ELR (cell line): ENCODE results near the gene MCM8.

Experiments used
- DNase-seq: peaks from one replicate; pipeline ENCODE4 v3.0.0-alpha.2; 2015; ENCODE audit warnings: low read depth

Gene MCM8

DNA sequence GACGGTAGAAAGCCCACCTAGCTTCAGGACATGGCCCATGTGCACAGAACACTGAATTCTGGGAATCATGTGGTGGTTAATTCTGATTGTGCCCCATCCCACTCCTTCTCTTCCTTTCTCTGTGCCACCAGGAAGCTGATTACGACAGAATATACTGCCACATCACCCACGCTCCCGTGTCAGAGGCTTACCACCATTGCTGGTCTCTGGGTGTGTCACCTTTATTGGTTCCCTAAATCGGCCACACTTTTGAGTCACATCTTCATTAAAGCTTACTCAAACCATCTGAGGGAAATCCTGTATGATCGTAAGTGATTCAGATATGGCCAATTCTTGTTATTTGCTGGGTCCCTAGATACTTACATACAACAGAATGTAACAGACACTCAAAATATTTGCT is 3.2 kb upstream of the MCM8 start:
- DNase-seq = peak; percentile 47

DNA sequence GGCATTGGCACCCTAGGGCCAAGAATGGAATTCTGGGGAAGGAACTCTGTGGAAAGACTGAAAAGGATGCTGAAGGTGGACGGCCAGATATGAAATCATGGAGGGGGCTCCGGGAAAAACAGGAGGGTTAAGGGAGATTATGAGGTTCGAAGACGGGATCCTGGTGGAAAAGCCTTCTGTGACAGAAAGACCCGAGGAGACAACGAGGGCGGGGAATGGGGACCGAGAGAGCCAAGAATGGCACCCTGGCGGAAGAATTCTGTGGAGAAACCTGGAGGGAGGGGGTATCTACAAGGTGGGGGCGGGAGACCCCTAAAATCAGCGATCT is 545 bp upstream of the MCM8 start:
- DNase-seq = peak; percentile 15

DNA sequence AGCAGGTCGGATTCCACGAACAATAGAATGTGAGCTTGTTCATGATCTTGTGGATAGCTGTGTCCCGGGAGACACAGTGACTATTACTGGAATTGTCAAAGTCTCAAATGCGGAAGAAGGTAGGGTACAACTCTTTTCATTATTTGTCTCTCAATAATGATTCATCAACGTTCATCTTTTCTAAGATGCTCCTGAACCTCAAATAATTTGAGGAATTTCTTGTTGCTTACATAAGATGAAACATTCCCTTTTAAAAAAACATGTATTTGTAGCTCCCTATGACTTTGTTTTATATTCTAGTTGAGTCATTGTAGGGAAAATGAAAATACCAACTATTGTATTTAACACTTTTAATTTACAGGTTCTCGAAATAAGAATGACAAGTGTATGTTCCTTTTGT is 17.0 kb downstream of the MCM8 start:
- peak; percentile 13 for DNase-seq

DNA sequence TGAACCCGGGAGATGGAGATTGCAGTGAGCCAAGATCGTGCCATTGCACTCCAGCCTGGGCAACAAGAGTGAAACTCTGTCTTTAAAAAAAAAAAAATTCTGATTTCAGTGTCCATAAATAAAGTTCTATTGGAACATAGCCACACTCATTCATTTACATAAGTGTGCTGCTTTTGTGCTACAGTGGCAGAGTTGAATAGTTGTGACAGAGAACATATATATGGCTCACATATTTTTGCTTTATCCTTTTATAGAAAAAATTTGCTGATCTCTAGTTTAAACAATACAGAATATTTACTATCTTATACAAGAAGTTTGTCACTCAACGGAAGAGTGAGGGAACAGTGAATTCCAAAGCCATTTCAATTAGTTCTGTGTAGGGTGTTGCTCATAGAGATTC is 18.0 kb downstream of the MCM8 start:
- DNase-seq = no peak

DNA sequence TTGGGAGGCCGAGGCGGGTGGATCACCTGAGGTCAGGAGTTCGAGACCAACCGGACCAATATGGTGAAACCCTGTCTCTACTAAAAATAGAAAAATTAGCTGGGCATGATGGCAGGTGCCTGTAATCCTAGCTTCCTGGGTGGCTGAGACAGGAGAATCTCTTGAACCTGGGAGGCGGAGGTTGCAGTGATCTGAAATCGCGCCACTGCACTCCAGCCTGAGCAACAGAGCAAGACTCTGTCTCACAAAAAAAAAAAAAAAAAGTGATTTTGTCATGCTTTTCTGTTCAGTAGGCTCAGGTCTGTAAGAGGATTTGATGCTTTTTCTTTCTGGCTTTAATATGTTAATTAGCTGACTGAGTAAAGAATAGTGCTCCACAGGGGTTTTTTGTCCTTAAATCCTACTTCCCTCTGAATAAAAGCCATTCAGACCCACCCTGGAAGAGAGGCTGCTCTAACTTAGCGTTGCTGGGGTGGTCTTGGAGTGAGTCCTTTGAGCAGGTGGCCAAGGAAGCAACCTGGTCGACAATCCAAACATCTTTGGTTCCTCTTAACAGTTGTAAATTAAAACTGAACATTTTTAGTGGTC is 19.0 kb downstream of the MCM8 start:
- DNase-seq = no peak

DNA sequence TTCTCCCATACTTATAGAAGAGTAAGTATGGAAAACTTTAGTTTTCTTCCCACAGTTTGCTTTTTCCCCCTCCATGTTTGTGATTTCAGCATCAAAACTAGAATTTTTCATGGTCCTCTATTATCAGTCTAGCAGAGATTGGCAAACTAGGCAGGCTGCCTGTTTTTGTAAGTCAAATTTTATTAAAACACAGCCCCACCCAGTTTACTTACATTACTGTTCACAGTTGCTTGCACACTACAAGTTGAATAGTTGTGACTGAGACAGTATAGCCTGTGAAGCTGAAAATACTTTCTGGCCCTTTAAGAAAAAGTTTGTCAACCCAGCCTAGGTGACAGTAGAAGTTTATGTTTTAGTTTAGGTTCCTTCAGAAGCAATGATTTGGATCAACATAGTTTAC is 19.5 kb downstream of the MCM8 start:
- DNase-seq = no peak

DNA sequence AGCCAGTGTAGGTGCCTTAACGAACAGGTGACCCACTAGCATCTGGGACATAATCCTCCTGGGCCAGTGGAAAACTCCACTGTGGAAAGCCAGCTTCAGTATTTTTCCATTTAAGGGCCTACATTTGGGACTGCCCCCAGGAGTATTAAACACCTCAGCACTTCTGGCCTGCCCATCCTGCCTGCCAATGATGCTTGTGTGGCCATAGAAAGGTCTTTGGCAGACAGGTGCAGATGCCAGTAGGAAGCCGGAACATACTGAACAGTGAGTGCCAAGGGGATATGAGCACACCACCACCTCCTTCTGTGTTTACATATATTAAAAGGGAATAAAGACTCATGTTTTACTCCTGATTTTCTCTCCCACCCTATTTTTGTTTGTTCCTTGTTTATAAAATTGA is 19.9 kb downstream of the MCM8 start:
- no peak for DNase-seq

DNA sequence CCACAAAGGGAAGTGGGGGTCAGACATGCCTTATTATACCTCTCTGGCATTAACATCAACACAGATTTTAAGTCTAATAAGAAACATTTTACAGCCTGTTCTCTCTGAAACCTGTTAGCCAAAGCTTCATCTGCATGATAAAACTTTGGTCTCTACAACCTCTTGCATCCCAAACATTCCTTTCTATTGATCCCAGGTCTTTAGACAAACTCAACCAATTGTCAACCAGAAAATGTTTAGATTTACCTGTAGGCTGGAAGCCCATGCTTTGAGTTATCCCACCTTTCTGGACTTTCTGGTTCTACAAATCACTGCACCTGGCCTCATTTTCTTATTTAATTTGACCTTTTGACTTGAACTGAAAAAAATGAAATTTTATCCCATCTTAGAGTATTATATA is 20.8 kb downstream of the MCM8 start:
- no peak for DNase-seq

DNA sequence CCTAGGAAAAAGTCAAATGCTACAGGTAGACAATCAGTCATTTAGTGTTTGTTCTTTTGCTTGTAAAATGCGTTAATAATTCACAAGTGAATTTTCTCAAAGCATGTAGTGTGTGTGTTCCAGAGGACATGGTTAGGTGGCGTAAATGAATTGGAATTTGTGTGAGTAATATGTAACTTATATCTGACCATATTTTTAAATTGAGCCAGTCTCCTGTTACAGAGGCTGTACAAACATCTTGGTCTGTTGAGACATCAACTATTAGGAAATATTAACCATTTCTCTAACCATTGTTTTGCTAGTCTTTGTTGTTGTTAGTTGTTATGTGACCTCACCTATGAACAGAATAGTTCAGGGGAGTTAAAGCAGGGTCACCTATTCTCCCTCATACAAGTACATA is 22.7 kb downstream of the MCM8 start:
- DNase-seq = peak; percentile 74

DNA sequence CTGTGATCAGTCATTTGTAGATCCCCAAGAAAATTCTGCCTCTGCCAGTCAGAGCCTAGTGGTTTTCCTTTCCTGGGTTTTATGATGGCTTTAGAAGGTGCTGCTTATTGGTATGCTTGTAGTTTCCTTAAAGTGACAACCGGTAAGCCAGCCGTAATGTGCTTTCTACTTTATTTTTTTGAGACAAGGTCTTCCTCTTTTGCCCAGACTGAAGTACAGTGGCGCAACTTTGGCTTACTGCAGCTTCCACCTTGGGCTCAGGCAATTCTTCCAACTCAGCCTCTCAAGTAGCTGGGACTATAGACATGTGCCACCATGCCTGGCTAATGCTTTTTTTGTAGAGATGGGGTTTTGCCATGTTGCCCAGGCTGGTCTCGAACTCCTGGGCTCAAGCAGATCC is 23.5 kb downstream of the MCM8 start:
- DNase-seq = no peak

DNA sequence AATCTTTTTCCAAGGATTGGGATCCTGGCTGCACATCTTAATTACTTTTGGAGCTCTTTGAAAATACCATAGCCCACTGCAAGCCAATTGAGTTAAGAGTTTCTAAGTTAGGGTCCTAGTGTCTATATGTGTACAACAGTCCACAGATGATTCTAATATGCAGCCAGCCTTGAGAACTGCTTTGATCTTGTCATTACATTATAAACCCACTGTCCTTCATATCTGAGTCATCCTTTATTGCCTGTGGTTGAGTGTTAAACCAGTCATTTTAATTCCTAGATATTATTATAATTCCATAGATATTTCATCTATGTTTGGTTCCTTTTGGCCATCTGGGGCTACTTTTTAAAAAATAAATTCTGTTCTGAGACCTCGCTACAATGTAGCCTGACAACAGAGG is 24.1 kb downstream of the MCM8 start:
- DNase-seq = no peak

DNA sequence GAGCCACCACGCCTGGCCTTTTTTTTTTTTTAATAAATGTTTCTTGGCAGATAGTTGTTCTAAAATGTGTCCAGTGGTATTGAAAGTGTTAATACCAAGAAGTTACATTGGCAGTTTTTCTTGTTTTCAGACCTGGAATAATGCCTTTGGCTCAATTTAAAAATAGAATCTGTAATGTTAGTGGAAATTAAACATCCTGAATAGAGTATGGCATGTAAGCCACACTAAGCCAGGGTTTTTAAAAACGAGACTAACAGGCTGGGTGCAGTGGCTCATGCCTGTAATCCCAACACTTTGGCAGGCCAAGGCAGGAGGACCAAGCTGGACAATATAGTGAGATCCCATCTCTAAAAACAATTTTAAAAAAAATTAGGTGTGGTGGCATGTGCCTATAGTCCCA is 25.3 kb downstream of the MCM8 start:
- no peak for DNase-seq

DNA sequence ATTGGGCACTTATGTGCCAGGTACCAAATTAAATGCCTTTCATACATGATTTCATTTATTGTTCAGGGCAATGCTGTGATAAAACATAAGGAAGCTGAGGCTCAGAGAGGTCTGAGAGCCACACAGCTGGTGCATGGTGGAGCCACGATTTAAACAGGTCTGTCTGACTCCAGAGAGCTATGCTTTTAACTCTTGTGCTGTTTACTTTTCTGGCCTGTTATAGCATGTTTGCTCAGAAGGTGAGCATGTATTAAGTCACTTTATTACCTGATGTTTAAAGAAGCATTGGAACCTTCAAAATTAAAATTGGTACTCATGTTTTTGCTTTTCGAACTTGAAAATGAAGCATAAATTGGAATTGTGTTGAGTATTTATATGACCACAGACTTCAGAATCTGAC is 26.8 kb downstream of the MCM8 start:
- no peak for DNase-seq

DNA sequence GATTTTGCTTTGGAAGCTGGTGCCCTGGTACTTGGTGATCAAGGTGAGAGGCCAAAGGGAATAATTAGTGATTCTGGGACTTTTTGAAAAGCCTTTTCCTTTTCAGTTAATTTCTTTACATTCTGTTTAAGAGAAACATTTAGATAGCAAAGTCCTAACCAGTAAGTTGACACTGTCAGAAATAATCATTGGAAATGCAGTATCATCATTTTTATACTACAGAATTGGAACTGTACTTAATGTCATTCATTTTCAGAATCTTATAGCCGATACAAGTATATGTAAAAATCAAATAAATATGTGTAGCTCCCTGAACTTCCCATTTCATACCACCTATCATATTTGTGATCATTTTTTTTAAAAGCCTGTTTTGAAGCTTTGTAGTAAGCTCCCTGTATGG is 27.5 kb downstream of the MCM8 start:
- DNase-seq = no peak

DNA sequence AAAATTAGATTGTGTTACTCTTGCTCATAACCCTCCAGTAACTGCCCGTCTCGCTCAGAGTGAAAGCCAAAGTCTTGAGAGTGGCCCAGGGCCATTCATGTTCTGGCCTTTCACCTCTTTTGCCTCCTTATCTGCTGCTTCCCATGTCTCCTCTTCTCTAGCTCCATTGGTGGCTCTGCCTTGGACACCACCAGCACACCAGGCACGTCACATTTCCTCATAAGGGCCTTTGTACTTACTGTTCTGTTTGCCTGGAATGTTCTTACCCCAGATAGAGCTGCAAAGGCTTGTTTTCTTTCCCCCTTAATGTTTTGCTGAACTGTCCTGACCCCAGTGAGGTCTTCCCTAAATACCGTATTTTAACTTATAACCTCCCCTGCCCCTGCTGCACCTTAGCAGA is 29.3 kb downstream of the MCM8 start:
- DNase-seq = no peak

DNA sequence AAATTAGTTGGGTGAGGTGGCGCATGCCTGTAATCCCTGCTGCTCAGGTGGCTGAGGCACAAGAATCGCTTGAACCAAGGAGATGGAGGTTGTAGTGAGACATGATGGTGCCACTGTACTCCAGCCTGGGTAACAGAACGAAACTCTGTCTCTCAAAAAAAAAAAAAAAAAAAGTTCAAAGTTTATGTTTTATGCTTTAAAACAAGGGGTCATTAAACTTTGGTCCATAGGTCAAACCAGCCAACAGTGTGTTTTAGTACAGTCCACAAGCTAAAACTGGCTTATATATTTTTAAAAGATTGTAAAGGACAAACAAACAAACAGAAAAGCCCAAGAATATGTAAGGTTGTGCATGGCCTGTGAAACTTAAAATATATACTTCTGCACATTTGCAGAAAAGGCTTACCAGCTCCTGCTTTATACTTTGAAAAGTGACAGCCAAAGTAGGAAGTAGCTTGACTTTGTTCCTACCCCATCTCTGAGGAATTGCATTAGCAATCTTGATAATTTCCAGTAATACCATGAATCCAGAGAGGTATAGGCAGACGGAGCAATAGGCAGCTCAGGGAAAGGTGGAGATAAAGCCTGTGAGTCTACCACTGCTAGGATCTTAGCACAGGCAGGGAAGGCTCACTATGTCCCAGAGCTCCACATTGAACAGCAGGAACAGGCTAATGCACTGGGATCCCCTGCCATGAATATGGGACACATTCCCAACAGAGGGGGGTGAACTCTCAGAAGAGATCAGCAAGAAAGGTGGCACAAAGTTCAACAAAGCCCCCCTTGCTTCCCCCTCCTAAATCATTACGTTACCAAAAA is 30.5 kb downstream of the MCM8 start:
- DNase-seq = no peak

DNA sequence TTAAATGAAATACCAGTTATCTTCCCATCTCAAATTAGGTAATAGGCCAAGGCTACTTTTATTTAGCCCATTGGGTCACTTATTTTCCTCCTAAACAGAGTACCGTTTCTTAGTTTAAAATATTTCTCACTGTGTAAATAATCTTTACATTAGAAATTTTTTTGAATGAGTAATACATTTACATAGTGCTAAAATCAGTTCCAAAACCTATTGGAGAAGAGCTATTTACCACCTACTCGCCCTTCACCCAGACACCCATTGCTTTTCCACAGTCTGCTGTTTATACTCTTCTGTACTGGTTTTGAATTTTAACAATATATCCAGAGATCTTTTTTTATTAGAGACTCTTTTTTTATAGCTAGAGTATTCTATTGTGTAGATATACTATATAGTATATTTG is 36.9 kb downstream of the MCM8 start:
- DNase-seq = no peak

DNA sequence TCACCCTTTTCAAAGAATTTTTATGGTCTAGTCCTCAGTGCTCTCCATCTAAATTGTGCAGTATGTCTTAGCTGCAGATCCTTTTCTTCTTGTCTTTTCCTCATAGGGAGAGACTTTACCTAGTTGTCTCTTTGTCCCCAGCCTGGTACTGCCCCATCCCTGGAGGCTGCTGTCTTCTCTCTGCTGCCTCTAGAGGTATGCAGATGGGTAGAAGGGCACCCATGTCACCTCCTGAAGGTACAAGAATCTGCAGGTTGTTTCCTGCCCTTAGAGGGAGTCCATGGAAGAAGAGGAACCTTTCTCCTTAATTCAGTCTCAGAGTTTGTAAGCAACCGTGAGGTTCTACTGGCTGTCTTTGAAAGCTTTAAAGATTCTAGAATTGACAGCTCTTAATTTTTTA is 39.1 kb downstream of the MCM8 start:
- no peak for DNase-seq

DNA sequence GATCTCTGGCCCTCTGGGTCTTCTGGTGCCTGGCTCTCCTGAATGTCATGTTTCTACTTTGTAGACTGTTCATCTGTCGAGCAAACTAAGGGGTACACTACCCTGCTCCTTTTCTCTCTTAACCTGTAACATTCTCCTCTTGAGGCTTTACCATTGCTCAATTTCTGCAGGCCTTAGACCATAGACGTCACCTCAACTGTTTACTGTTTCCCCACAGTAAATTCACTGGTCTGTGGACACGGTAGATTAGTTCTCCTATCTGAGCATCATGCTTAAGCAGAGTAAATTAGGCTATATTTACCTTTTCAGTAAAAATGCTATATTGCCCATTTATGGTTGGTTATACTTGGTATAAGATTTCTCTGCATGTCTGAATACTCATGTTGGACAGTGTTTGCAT is 40.5 kb downstream of the MCM8 start:
- DNase-seq = no peak

DNA sequence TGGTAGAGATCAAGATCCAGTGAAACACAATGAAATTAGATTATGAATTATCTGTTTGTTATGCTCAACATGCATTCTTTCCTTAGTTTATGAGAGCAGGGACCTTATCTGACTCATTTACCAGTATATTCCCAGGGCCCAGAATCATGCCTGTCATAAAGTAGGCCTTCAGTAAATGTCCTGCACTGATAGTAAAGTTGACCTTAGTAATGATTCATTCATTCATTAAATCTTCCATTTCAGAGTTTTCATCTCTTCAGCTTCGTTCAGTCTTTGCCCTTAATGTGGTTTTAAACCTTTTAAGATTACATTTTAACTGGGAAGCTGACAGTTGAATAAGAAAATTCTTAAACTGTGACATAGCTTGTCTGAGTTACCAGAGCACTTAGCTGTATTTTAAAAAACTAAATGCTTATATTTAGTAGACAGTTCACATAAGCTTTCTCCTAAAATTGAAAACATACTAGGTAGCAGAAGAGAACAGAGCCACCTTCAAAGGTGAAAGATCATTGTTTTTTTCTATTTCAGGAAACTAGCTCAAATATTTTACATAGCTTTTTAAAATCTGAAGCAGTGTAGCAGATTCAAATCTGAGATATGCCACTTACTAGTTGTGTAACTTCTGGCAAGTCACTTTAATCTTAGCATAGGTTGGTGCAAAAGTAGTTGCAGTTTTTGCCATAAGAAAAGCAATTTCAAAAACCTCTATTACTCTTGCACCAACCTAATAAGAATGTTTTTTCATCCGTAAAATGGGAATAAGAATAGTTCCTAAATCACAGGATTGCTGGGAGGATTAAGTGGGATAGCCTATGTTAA is 41.4 kb downstream of the MCM8 start:
- DNase-seq = peak; percentile 65

DNA sequence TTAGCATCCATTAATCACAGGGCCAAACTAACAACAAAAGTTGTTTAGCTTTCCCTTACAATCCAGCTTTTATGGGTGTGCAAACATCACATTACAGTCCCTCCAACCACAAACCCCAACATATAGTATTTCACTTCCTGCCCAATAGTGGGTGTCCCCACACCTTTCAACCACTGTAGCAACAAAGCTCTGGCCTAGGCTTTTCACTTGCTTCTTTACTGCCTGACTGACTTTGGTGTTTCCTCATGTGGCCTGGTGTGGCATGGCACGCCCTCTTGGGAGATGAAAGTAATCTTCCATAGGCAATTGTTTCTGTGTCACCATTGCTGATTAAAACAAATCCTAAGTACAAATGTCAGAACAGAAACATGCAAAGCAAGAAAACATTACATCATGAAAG is 46.3 kb downstream of the MCM8 start:
- DNase-seq = no peak

DNA sequence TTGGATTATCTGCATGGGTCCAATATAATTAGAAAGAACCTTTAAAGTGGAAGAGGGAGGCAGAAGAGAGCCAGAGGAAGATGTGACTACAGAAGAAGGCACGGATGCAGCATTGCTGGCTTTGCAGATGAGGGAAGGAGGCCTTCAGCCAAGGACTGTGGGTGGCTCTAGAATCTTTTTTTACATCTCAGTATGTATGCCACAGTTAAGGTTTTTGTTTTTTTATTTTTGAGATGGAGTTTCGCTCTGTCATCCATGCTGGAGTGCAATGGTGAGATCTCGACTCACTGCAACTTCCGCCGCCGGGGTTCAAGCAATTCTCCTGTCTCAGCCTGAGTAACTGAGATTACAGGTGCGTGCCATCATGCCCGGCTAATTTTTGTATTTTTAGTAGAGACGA is 49.3 kb downstream of the MCM8 start:
- no peak for DNase-seq

DNA sequence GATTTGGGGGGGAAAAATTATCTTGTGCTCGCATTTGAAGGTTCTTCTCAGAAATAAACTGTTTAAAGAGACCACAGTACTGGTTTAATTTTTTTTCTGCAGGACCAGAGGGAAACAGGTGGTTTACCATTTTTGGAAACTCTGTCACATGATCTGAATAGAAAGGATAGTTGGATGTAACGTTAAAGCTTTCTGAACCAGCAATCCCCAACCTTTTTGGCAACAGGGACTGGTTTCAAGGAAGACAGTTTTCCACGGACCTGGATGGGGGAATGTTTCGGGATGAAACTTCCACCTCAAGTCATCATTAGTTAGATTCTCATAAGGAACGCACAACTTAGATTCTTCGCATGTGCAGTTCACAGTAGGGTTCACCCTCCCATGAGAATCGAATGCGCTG is 50.4 kb downstream of the MCM8 start:
- DNase-seq = no peak

DNA sequence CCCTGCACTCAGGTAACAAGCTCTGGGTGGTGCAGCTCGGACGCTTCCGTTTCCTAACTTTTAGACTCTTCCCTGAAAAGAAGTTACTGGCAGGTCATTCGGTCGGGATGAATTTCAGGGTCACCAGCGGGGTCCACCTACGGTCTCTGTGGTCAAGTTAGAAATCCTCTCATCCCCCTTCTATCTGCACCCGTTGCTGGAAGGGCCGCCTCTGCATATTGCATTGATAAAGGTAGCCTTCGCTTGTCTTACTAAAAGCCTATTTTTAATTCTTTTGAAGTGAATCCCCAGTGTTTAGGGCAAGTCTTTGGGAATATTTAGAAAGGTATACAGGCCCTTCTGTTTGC is 56.1 kb downstream of the MCM8 start:
- DNase-seq = peak; percentile 16
